ENCODE results near the gene SCP2.

- TF ChIP-seq CTCF (IDR thresholded peaks at IDR 0.05) (no peak), POLR2A (IDR thresholded peaks at IDR 0.05) (no peak), EP300 (IDR thresholded peaks at IDR 0.05) (no peak)
Measured at GRCh38 chr1:53065391-53065790, 138.3 kb downstream of the SCP2 start.
